Measurements from ENCODE around the gene TTC4. TPM values are rescaled to one million over a fixed set of nuclear protein-coding genes. Genes with fewer than 3 reads are reported as not detected.

TTC4 gene
- total RNA-seq, 1 experiment from 2014 or later, result 25.5 TPM

GRCh38 chr1:54679706-54680105 lies 36.0 kb upstream of the TTC4 start:
- H3K36me3 ChIP-seq (ENCODE audit: insufficient read depth, low read length, poor library complexity, severe bottlenecking), result no peaks in the 10 kb centered on the region
- no peak for TF ChIP-seq EZH2 (IDR thresholded peaks at IDR 0.05; ENCODE audit: borderline replicate concordance, low read depth, low read length, poor library complexity, severe bottlenecking)
- no peak for TF ChIP-seq CTCF (conservative IDR thresholded peaks at IDR 0.05; ENCODE audit: low read depth, low read length)
- no peaks in the 10 kb centered on the region for H3K4me1 ChIP-seq (ENCODE audit: insufficient read depth, low read length, poor library complexity, severe bottlenecking)
- no TSS peak for BruUV-seq (replicated peaks)
- H3K27me3 ChIP-seq (replicated peaks; ENCODE audit: insufficient read depth, low read depth, low read length, poor library complexity), result no peaks in the 10 kb centered on the region
- H3K4me3 ChIP-seq (ENCODE audit: low read depth, low read length, poor library complexity, severe bottlenecking), result no peak overlapping the region
- CTCF ChIA-PET, result no interaction called here
- intact Hi-C loops (cut with micrococcal nuclease; ENCODE audit: unreplicated experiment), result loop anchor here (10.0 kb wide), 1 partner anchor 1405 kb away; no protein-coding TSS in a partner anchor
- POLR2A ChIA-PET (ENCODE audit: low non-redundant PET), result no interaction called here
- no peak for DNase-seq (ENCODE audit: low spot score)
- no peak overlapping the region for H3K27ac ChIP-seq (ENCODE audit: low read depth, low read length, poor library complexity, severe bottlenecking)
- H3K9me3 ChIP-seq (ENCODE audit: low read depth, low read length, poor library complexity, severe bottlenecking), result no peaks in the 10 kb centered on the region

GRCh38 chr1:54680387-54680786 lies 35.3 kb upstream of the TTC4 start:
- no peaks in the 10 kb centered on the region for H3K9me3 ChIP-seq (ENCODE audit: low read depth, low read length, poor library complexity, severe bottlenecking)
- no peaks in the 10 kb centered on the region for H3K27me3 ChIP-seq (replicated peaks; ENCODE audit: insufficient read depth, low read depth, low read length, poor library complexity)
- no peak overlapping the region for H3K27ac ChIP-seq (ENCODE audit: low read depth, low read length, poor library complexity, severe bottlenecking)
- ChIA-PET POLR2A (ENCODE audit: low non-redundant PET) (no interaction called here), CTCF (interaction anchor here (0.6 kb wide), 1 partner anchor 251 kb away, joined by 3 read pairs; no protein-coding TSS in a partner anchor)
- H3K4me1 ChIP-seq (ENCODE audit: insufficient read depth, low read length, poor library complexity, severe bottlenecking), result no peaks in the 10 kb centered on the region
- intact Hi-C loops (cut with micrococcal nuclease; ENCODE audit: unreplicated experiment), result no loop called here
- TF ChIP-seq EZH2 (IDR thresholded peaks at IDR 0.05; ENCODE audit: borderline replicate concordance, low read depth, low read length, poor library complexity, severe bottlenecking) (no peak), CTCF (conservative IDR thresholded peaks at IDR 0.05; ENCODE audit: low read depth, low read length) (no peak)
- no peak overlapping the region for H3K4me3 ChIP-seq (ENCODE audit: low read depth, low read length, poor library complexity, severe bottlenecking)
- no peak for DNase-seq (ENCODE audit: low spot score)
- no peaks in the 10 kb centered on the region for H3K36me3 ChIP-seq (ENCODE audit: insufficient read depth, low read length, poor library complexity, severe bottlenecking)
- BruUV-seq (replicated peaks), result no TSS peak

- CTCF ChIA-PET, result no interaction called here
- intact Hi-C loops (cut with micrococcal nuclease; ENCODE audit: unreplicated experiment), result no loop called here
- no TSS peak for BruUV-seq (replicated peaks)
Observed at GRCh38 chr1:54681358-54681757, 34.3 kb upstream of the TTC4 start.

More at GRCh38 chr1:54681358-54681757, 34.3 kb upstream of the TTC4 start:
- Histone ChIP-seq H3K4me3 (ENCODE audit: low read depth, low read length, poor library complexity, severe bottlenecking) (no peak overlapping the region), H3K36me3 (ENCODE audit: insufficient read depth, low read length, poor library complexity, severe bottlenecking) (no peaks in the 10 kb centered on the region), H3K4me1 (ENCODE audit: insufficient read depth, low read length, poor library complexity, severe bottlenecking) (no peaks in the 10 kb centered on the region), H3K27me3 (replicated peaks; ENCODE audit: insufficient read depth, low read depth, low read length, poor library complexity) (no peaks in the 10 kb centered on the region), H3K27ac (ENCODE audit: low read depth, low read length, poor library complexity, severe bottlenecking) (no peak overlapping the region), H3K9me3 (ENCODE audit: low read depth, low read length, poor library complexity, severe bottlenecking) (no peaks in the 10 kb centered on the region)
- no peak for DNase-seq (ENCODE audit: low spot score)
- TF ChIP-seq CTCF (conservative IDR thresholded peaks at IDR 0.05; ENCODE audit: low read depth, low read length) (no peak), EZH2 (IDR thresholded peaks at IDR 0.05; ENCODE audit: borderline replicate concordance, low read depth, low read length, poor library complexity, severe bottlenecking) (no peak)
- POLR2A ChIA-PET (ENCODE audit: low non-redundant PET), result no interaction called here
